ENCODE data around the gene ZNF821.
"Not testable (repeated sequence)": the region's sequence is repeated elsewhere in the genome, so short reads cannot be mapped to it uniquely, and the experiment has no call there.

ZNF821 gene

GRCh38 chr16:71883849-71884638 is at the start of gene ZNF821:
TSS of gene ZNF821 (minus strand) at chr16:71884182. CDS start at chr16:71879946, 4,236 bp downstream.
- DNase-seq (ENCODE audit: low read depth in 2 of 2), result peak; percentile 52 to 58

GRCh38 chr16:71933017-71933416 is 49.0 kb upstream of the ZNF821 start:
- no peak for DNase-seq (ENCODE audit: low read depth in 2 of 2)

- no peak for DNase-seq (ENCODE audit: low read depth in 2 of 2)
Measured at GRCh38 chr16:71931599-71931998, 47.6 kb upstream of the ZNF821 start.

GRCh38 chr16:71931001-71931400 is 47.0 kb upstream of the ZNF821 start:
- no peak for DNase-seq (ENCODE audit: low read depth in 2 of 2)

- no peak for DNase-seq (ENCODE audit: low read depth in 2 of 2)
Measured at GRCh38 chr16:71930013-71930563, 46.1 kb upstream of the ZNF821 start.

- peak; percentile 23 for DNase-seq (ENCODE audit: low read depth in 2 of 2)
Measured at GRCh38 chr16:71929048-71929447, 45.1 kb upstream of the ZNF821 start.

- peak in 1 of 2 experiments; percentile 3 for DNase-seq (ENCODE audit: low read depth in 2 of 2)
Measured at GRCh38 chr16:71927787-71928186, 43.8 kb upstream of the ZNF821 start.

- DNase-seq (ENCODE audit: low read depth in 2 of 2), result peak; percentile 85 to 86
Measured at GRCh38 chr16:71927383-71927782, 43.4 kb upstream of the ZNF821 start.

- DNase-seq (ENCODE audit: low read depth in 2 of 2), result no peak
Measured at GRCh38 chr16:71924710-71925109, 40.7 kb upstream of the ZNF821 start.

GRCh38 chr16:71923941-71924690 is 40.1 kb upstream of the ZNF821 start:
- no peak for DNase-seq (ENCODE audit: low read depth in 2 of 2)

GRCh38 chr16:71920658-71921057 is 36.7 kb upstream of the ZNF821 start:
- DNase-seq (ENCODE audit: low read depth in 2 of 2), result no peak

GRCh38 chr16:71919035-71919434 is 35.1 kb upstream of the ZNF821 start:
- DNase-seq (ENCODE audit: low read depth in 2 of 2), result no peak

GRCh38 chr16:71917900-71918299 is 33.9 kb upstream of the ZNF821 start:
- DNase-seq (ENCODE audit: low read depth in 2 of 2), result peak; percentile 32 to 34

- DNase-seq (ENCODE audit: low read depth in 2 of 2), result no peak
Measured at GRCh38 chr16:71916397-71916920, 32.5 kb upstream of the ZNF821 start.

GRCh38 chr16:71915350-71915749 is 31.4 kb upstream of the ZNF821 start:
- no peak for DNase-seq (ENCODE audit: low read depth in 2 of 2)

GRCh38 chr16:71914802-71915201 is 30.8 kb upstream of the ZNF821 start:
- no peak for DNase-seq (ENCODE audit: low read depth in 2 of 2)

GRCh38 chr16:71912534-71913275 is 28.7 kb upstream of the ZNF821 start:
- no peak for DNase-seq (ENCODE audit: low read depth in 2 of 2)

GRCh38 chr16:71911121-71911520 is 27.1 kb upstream of the ZNF821 start:
- DNase-seq (ENCODE audit: low read depth in 2 of 2), result no peak

- DNase-seq (ENCODE audit: low read depth in 2 of 2), result not testable (repeated sequence)
Measured at GRCh38 chr16:71905765-71906164, 21.8 kb upstream of the ZNF821 start.

GRCh38 chr16:71904239-71904638 is 20.3 kb upstream of the ZNF821 start:
- DNase-seq (ENCODE audit: low read depth in 2 of 2), result no peak

GRCh38 chr16:71903608-71904007 is 19.6 kb upstream of the ZNF821 start:
- DNase-seq (ENCODE audit: low read depth in 2 of 2), result no peak
